Vagina (tissue), 2 donors: ENCODE data around the gene ADARB2.

Experiments
- POLR2AphosphoS5 ChIP-seq, 2 donors: sonication (generic); formaldehyde crosslinking; IDR thresholded peaks; one replicate each; pipeline ENCODE4 v1.9.0; 2017; ENCODE audit warnings: antibody characterized with exemption in 2 of 2, mild to moderate bottlenecking in 2 of 2, low read depth in 1 of 2; ENCODE audit not compliant: insufficient read depth in 1 of 2
- TF ChIP-seq, protein P1 (sequence below), 3 experiments: fragments of 450-650 bp in 2 of 3; fragments of 200-600 bp in 1 of 3; sonication (generic) in 1 of 3; IDR thresholded peaks; one replicate each; pipeline ENCODE4 v1.5.1; 2017 to 2019; ENCODE audit warnings: antibody characterized with exemption in 3 of 3, mild to moderate bottlenecking in 2 of 3, moderate library complexity in 2 of 3

DNA sequence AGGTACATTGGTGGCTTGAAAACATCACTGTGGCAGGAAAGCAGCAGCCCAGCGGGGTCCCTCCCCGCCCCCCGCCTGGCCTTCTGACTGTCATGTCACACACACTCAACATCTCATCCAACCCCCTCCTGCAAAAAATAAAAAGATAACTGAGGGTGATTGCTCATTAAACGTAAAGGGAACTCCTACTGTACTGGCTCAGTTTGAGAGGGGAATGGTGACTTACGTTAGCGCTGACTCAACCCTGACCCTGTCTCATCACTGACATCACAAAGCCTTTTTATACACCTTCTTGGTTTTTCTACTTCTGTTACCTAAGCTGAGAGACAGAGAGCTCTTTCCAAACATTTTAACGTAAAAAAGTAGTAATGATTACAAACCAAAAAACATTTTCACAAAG is 48.8 kb downstream of the ADARB2 start:
- TF ChIP-seq, protein P1, sequence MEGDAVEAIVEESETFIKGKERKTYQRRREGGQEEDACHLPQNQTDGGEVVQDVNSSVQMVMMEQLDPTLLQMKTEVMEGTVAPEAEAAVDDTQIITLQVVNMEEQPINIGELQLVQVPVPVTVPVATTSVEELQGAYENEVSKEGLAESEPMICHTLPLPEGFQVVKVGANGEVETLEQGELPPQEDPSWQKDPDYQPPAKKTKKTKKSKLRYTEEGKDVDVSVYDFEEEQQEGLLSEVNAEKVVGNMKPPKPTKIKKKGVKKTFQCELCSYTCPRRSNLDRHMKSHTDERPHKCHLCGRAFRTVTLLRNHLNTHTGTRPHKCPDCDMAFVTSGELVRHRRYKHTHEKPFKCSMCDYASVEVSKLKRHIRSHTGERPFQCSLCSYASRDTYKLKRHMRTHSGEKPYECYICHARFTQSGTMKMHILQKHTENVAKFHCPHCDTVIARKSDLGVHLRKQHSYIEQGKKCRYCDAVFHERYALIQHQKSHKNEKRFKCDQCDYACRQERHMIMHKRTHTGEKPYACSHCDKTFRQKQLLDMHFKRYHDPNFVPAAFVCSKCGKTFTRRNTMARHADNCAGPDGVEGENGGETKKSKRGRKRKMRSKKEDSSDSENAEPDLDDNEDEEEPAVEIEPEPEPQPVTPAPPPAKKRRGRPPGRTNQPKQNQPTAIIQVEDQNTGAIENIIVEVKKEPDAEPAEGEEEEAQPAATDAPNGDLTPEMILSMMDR (IDR thresholded peaks at IDR 0.05), result no peak
- TF ChIP-seq POLR2AphosphoS5 (IDR thresholded peaks at IDR 0.05; ENCODE audit: insufficient read depth in 1 of 2, low read depth in 1 of 2), result no peak
